Esophagus squamous epithelium (tissue), 4 donors: Measurements from ENCODE around the gene SMARCAL1.

Source experiments
- POLR2A ChIP-seq, 4 donors: fragments of 450-650 bp; IDR thresholded peaks; one replicate each; pipeline ENCODE4 v1.6.1; 2017; ENCODE audit warnings: antibody characterized with exemption in 4 of 4, mild to moderate bottlenecking in 4 of 4, moderate library complexity in 3 of 4
- TF ChIP-seq, protein P1 (sequence below), 6 experiments: fragments of 450-650 bp in 4 of 6; fragments of 200-600 bp in 2 of 6; sonication (generic) in 2 of 6; IDR thresholded peaks; one replicate each; pipeline ENCODE4 v1.5.1; 2016 to 2019; ENCODE audit warnings: antibody characterized with exemption in 6 of 6, mild to moderate bottlenecking in 4 of 6, moderate library complexity in 4 of 6

DNA sequence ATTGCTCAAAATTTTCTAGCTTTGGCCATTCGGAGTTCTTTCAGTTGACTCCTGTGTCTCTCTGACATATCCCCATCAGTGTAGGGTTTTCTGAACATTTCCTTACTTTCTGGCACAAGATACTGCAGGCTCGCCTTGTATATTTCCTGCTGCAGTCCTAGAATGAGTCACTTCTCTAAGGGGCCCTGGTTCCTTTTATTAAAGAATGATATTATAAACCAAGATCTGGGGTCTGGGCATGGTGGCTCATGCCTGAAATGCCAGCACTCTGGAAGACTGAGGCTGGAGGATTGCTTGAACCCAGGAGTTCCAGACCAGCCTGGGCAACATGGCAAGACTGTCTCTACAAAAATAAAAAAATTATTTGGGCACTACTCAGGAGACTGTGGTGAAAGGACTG lies 83.4 kb downstream of the SMARCAL1 start:
- TF ChIP-seq, protein P1, sequence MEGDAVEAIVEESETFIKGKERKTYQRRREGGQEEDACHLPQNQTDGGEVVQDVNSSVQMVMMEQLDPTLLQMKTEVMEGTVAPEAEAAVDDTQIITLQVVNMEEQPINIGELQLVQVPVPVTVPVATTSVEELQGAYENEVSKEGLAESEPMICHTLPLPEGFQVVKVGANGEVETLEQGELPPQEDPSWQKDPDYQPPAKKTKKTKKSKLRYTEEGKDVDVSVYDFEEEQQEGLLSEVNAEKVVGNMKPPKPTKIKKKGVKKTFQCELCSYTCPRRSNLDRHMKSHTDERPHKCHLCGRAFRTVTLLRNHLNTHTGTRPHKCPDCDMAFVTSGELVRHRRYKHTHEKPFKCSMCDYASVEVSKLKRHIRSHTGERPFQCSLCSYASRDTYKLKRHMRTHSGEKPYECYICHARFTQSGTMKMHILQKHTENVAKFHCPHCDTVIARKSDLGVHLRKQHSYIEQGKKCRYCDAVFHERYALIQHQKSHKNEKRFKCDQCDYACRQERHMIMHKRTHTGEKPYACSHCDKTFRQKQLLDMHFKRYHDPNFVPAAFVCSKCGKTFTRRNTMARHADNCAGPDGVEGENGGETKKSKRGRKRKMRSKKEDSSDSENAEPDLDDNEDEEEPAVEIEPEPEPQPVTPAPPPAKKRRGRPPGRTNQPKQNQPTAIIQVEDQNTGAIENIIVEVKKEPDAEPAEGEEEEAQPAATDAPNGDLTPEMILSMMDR (IDR thresholded peaks at IDR 0.05): no peak
- TF ChIP-seq POLR2A (IDR thresholded peaks at IDR 0.05): no peak
